HuH-7.5 (cell line): ENCODE data around the gene ZFPM1.

Experiments
- DNase-seq: peaks from one replicate; pipeline ENCODE4 v3.0.0; 2011; ENCODE audit warnings: low spot score

The ZFPM1 gene

GRCh38 chr16:88417684-88418476, 35.2 kb upstream of the ZFPM1 start:
- no peak for DNase-seq

DNA sequence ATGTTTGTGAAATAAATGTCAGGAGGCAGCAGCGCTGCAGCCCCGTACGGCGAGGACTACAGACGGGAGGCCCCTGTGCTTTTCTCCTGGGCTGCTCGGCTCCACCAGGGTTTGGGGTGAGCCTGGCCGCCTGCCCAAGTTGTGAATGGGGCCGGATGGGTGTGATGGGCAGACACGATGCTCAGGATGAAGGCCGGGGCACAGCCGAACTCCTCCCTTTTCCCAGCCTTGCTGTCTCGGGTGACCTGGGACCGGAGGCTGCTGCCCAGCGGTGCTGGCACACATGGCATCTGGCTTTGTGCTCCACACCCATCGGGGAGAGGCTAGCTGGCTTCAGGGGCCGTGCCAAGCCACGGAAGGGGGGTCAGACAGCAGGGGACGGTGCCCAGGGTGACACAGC, 34.2 kb upstream of the ZFPM1 start:
- DNase-seq, result no peak

DNA sequence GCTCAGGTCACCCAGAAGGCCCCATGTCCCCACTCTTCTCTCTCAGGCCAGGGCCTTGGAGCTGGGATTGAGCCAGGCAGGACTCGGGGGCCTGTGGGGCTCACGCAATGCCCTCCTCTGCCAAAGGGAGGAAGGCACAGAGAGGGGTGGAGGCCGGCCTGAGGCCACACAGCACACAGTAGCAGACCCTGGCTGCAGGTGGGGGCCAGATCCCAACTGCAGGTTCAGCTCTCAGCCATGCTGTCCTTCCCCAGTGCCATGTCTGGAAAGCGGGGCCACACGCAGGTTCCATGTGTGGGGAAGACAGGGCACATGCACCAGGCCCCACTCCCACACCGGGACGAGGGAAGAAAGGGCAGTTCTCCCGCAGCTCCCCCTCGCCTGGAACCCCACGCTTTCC, 33.3 kb upstream of the ZFPM1 start:
- no peak for DNase-seq

GRCh38 chr16:88420496-88420895, 32.6 kb upstream of the ZFPM1 start:
- DNase-seq, result no peak

GRCh38 chr16:88421301-88421700, 31.8 kb upstream of the ZFPM1 start:
- no peak for DNase-seq

DNA sequence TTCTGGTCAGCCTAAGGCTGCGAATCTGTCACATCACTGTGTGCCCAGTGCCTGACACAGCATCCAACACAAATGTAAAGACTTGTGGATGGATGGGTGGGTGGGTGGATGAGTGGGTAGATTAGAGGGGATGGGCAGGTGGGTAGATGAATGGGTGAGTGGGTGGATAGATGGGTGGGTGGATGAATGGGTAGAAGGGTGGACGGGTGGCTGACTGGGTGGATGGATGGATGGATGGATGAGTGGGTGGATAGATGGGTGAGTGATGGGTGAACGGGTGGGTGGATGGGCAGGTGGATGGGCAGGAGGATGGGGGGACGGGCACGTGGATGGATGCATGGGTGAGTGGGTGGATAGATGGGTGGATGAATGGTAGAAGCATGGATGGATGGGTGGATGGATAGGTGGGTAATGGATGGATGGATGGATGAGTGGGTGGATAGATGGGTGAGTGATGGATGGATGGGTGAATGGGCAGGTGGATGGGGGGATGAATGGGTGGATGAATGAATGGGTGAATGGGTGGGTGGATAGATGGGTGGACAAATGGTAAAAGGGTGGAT, 31.1 kb upstream of the ZFPM1 start:
- DNase-seq, result no peak

DNA sequence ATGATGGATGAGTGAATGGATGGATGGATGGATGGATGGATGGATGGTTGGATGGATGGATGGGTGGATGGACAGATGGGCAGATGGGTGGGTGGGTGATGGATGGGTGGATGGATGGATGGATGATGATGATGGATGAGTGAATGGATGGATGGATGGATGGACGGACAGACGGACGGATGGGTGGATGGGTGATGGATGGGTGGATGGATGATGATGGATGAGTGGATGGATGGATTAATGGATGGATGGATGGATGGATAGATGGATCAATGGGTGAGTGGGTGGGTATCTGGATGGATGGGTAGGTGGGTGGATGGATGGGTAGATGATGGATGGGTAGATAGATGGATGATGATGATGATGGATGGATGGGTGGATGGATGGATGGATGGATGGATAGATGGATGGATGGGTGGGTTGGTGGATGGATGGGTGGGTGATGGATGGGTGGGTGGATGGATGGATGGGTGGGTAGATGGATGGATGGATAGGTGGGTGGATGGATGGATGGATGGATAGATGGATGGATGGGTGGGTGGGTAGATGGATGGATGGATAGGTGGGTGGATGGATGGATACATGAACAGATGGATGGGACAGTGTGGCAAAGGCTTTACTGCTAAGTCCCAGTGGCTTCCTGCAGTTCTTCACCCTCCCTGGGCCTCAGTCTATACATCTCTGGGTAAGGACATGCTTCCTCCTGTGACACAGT, 30.2 kb upstream of the ZFPM1 start:
- no peak for DNase-seq

GRCh38 chr16:88423448-88423850, 29.6 kb upstream of the ZFPM1 start:
- DNase-seq, result no peak

DNA sequence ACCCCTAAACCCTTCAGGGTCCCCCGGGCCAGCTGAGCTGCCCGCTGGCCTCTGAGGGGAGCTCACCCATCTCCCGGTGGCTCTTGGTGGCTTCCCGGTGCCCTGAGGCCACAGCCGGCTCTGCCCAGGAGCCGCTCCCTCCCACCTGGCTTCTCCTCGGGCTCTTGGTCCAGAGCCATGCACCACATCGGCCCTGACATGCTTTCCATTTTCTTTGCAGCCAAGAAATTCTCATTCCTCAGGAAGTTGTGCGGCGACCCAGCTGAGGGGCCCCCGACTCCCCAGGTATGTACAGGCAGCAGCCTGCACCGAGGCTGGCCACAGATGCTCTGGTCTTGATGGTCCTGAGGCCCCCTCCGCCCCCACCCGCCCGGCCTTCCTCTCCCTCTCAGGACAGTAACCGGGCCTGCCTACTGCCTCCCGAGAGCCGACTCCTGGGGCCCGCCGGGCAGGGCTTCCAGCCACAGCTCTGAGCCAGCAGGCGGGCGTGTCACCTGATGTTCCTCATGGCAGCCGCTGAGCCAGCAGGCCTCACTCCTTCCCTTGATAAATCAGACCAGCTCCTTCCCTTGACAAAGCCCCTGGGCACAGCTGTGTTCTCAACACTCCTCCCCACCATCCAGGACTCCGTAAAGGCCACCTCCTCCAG, 28.4 kb upstream of the ZFPM1 start:
- DNase-seq, result no peak

GRCh38 chr16:88426018-88426417, 27.1 kb upstream of the ZFPM1 start:
- no peak for DNase-seq

GRCh38 chr16:88427376-88427775, 25.7 kb upstream of the ZFPM1 start:
- no peak for DNase-seq

- DNase-seq, result no peak
These were observed 24.9 kb upstream of the ZFPM1 start for GRCh38 chr16:88428156-88428555.

- DNase-seq, result no peak
These were observed 24.3 kb upstream of the ZFPM1 start for GRCh38 chr16:88428616-88429386.

DNA sequence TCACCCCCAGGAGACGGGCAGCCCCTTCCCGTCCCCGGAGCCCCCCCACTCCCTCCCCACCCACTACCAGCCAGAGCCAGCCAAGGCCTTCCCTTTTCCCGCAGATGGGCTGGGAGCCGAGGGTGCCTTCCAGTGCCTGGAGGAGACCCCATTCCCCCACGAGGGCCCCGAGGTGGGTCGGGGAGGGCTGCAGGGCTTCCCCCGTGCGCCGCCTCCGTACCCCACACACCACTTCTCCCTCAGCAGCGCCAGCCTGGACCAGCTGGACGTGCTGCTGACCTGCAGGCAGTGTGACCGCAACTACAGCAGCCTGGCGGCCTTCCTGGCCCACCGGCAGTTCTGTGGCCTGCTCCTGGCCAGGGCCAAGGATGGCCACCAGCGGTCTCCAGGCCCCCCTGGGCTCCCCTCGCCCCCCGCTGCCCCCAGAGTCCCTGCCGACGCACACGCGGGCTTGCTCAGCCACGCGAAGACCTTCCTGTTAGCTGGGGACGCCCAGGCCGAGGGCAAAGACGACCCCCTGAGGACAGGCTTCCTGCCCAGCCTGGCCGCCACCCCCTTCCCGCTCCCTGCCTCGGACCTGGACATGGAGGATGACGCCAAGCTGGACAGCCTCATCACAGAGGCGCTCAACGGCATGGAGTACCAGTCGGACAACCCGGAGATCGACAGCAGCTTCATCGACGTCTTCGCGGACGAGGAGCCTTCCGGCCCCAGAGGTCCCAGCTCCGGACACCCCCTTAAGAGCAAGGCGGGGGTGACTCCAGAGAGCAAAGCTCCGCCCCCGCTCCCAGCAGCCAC, 23.5 kb upstream of the ZFPM1 start:
- DNase-seq, result no peak

DNA sequence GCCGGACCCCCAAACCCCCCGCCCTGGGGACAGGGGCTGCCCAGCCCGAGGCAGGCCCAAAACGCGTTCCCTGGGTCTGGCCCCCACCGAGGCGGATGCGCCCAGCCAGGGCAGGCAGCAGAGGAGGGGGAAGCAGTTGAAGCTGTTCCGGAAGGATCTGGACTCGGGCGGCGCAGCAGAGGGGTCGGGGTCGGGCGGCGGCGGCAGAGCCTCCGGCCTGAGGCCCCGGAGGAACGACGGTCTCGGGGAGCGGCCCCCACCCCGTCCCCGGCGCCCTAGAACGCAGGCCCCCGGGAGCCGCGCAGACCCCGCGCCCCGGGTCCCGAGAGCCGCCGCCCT, 22.9 kb upstream of the ZFPM1 start:
- DNase-seq, result no peak

GRCh38 chr16:88430524-88431446, 22.3 kb upstream of the ZFPM1 start:
- DNase-seq, result no peak

DNA sequence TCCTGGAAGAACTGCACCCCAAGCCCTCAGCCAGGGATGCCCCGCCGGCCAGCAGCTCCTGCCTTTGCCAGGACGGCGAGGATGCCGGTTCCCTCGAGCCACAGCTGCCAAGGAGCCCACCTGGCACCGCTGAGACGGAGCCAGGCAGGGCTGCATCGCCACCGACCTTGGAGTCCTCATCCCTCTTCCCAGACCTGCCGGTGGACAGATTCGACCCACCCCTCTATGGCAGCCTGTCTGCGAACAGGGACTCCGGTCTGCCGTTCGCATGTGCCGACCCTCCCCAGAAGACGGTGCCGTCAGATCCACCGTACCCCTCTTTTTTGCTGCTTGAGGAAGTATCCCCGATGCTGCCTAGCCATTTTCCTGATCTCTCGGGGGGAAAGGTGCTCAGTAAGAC, 21.4 kb upstream of the ZFPM1 start:
- DNase-seq, result no peak

DNA sequence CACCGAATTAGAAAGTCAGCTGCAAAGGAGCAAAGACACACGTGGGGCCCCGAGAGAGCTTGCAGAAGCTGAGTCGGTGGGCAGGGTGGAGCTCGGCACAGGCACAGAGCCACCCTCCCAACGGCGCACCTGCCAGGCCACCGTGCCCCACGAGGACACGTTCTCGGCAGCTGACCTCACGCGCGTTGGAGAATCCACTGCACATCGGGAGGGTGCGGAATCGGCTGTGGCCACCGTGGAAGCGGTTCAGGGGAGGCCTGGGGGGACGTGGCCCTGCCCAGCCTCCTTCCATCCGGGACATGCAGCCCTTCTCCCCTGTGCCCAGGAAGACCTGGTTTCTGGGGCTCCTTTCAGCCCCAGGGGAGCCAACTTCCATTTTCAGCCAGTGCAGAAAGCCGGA, 20.9 kb upstream of the ZFPM1 start:
- DNase-seq, result no peak

GRCh38 chr16:88432753-88433152, 20.3 kb upstream of the ZFPM1 start:
- no peak for DNase-seq

DNA sequence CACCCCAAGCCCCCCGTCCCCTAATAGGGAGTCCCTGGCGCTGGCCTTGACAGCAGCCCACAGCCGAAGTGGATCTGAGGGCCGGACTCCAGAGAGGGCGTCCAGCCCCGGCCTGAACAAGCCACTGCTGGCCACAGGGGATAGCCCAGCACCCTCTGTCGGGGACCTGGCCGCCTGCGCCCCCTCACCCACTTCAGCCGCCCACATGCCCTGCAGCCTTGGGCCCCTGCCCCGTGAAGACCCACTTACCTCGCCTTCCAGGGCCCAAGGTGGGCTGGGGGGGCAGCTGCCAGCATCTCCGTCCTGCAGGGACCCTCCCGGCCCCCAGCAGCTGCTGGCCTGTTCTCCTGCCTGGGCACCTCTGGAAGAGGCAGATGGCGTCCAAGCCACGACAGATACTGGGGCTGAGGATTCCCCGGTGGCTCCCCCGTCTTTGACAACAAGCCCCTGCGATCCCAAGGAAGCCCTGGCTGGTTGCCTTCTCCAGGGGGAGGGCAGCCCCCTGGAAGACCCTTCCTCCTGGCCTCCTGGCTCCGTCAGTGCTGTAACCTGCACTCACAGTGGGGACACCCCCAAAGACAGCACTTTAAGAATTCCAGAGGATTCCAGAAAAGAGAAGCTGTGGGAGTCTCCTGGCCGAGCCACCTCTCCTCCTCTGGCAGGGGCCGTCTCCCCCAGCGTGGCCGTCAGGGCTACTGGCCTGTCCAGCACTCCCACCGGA, 19.3 kb upstream of the ZFPM1 start:
- no peak for DNase-seq
